HS-27A (cell line): ENCODE results near the gene OR52I1.

Experiments used
- DNase-seq: peaks from one replicate; pipeline ENCODE4 v3.0.0-alpha.2; 2012; ENCODE audit warnings: low read depth, missing footprints

Gene OR52I1, protein sequence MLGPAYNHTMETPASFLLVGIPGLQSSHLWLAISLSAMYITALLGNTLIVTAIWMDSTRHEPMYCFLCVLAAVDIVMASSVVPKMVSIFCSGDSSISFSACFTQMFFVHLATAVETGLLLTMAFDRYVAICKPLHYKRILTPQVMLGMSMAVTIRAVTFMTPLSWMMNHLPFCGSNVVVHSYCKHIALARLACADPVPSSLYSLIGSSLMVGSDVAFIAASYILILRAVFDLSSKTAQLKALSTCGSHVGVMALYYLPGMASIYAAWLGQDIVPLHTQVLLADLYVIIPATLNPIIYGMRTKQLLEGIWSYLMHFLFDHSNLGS

DNA sequence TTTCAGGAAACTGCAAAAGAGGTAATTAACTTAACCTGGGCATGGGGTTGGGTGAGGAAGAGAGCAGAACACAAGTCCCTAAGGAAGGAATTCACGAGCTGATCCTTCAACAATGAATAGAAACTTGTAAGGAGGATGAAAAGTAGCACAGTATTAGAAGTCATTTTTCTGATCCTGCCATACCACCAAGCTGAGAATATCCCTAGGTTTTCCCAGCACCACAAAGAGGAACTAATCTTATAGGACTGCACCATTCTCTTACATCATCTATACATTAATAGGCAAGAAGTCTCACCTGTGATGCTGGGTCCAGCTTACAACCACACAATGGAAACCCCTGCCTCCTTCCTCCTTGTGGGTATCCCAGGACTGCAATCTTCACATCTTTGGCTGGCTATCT is at the start of gene OR52I1:
TSS of gene OR52I1 (plus strand) at position 301 of the 400 bp plus-strand sequence. CDS start at position 301, 0 bp downstream.
- no peak for DNase-seq

DNA sequence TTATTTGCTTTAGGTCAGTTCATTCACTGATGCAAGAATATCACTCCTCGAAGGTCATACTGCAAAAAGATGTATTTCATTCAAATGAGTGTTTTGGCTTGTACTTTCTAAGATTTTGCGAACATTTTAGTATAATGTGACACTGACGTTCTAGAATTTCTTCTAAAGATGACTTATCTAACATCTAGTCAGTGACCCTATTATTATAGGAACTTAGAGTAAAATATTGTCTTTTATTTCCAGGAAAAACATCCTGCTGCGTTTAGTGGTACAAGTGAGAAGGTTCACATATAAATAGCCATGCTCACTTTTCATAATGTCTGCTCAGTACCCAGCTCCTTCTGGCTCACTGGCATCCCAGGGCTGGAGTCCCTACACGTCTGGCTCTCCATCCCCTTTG is 48.9 kb upstream of the OR52I1 start, which contains the start of gene OR52M1:
TSS of gene OR52M1 (plus strand) at position 301 of the 400 bp plus-strand sequence. CDS start at position 301, 0 bp downstream.
- DNase-seq = no peak

DNA sequence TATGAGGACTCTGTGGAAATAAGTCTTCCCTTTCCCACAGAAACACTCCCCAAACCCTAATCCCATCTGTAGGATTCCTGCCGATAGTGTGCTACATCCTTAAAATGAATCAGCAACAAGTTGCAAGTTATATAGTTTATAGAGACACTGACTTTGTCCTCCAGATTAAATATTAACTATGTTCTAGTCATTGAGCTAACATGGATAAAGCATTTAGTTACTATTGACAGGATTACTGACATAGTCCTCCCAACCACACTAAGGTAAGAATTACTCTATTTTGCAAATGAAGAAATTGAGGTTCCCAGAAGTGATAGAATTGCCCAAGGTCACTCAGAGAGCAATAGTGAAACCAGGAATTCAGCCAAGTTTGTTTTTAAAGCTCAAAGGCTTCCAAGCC is 47.0 kb upstream of the OR52I1 start:
- no peak for DNase-seq

DNA sequence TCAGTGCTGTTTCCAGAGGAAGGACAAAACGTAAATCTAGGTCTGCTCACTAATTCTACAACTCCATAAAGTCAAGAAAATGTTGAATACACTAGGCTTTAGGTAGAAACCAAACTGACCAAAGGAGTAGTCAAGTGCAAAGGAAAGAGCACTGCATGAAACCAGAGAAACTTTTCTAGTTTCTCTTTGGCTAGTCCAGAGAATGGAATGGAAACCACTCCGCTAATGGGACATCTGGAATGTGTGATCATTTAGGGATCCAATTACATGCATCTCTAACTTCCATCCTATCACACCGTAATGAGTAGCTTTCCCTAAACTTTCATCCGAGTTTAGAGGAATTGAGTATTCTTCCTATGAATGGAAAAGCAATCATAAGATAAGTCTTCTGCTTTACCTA is 46.4 kb upstream of the OR52I1 start:
- no peak for DNase-seq

GRCh38 chr11:4551346-4551979 is 42.4 kb upstream of the OR52I1 start:
- no peak for DNase-seq

DNA sequence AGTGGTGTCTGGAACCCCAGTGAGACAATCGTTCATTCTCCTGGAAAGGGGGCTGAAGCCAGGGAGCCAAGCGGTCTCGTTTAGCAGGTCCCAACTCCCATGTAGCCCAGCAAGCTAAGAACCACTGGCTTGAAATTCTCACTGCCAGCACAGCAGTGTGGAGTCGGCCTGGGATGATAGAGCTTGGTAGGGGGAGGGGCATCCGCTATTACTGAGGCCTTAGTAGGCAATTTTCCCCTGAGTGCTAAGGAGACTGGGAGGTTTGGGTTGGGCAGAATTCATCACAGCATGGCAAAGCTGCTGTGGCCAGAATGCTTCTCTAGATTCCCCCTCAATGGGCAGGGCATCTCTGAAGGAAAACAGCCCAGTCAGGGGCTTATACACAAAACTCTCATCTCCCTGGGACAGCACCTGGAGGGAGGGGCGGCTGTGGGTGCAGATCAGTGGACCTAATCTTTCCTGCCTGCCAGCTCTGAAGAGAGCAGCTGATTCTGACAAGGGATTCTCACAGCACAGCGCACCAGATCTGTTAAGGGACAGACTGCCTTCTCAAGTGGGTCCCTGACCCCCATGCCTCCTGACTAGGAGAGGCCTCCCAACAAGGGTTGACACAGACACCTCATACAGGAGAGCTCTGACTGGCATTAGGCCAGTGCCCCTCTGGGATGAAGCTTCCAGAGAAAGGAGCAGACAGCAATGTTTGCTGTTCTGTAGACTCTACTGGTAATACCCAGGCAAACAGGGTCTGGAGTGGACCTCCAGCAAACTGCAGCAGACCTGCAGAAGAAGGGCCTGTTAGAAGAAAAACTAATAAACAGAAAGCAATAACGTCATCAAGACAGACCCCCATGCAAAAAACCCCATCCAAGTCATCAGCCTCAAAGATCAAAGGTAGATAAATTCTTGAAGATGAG is 34.1 kb upstream of the OR52I1 start:
- no peak for DNase-seq

DNA sequence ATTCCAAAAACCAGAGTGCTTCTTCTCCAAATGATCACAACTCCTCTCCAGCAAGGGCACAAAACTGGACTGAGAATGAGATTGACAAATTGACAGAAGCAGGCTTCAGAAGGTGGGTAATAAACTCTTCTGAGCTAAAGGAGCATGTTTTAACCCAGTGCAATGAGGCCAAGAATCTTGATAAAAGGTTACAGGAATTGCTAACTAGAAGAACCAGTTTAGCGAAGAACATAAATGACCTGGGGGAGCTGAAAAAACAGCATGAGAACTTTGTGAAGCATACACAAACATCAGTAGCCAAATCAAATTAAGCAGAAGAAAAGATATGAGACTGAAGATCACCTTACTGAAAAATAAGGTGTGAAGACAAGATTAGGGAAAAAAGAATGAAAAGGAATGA is 33.4 kb upstream of the OR52I1 start:
- no peak for DNase-seq

DNA sequence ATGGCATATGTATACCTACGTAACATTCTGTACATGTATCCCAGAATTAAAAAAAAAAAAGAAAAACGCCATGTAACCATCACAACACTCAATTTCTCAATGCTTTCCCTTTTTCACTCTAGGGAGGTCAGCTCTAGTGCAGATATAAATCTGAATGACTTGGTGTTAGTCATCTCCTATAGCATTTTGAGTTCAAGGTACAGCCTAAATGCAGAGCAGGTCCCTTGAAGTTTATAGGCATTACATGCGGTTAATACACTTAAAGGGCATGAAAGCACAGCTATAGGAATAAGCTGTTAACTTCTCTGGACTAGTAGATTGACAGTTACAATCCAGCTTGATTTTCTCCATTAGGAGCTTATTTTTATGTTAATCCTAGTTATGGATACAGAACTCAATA is 28.5 kb upstream of the OR52I1 start:
- DNase-seq = no peak

- no peak for DNase-seq
These were observed 24.8 kb upstream of the OR52I1 start for GRCh38 chr11:4569075-4569474.

- DNase-seq = no peak
These were observed 17.0 kb upstream of the OR52I1 start for GRCh38 chr11:4576880-4577279.

DNA sequence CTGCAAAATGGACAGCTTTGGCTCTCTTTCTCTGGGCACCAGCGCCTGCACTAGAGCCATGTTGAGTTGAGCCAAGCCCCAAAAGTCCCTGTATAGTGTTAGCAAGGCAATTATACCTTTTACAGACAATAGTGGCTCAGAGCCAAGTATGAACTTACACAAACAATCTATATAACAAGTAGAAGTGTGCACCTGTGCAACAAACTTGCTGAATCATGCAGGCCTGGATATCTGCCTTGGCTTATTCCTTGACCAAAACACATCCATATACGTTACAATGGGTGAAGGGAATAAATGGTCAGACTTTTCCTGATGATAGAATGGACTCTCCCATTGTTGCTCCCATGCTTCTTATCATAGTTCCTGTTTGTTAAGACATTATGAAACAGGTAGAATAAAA is 16.1 kb upstream of the OR52I1 start:
- no peak for DNase-seq

GRCh38 chr11:4578624-4579023 is 15.2 kb upstream of the OR52I1 start:
- DNase-seq = no peak

DNA sequence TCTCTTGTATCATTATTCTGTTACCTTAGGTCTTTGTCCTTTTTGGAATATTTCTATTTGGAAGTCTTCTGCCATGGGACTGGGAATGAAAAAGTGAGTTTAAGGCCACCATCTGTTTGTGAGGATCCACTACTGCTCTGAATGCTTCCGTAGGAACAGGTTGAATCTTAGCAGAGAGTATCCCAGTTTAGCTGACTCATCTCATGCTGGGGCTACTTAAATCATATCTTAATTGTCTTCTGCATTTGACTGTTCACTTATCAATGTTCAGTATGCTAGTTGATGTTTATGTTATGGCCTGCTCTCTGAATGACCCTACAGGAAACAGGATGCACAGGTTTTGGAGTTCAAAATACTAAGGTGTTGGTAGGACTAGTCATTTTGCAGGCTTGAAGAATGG is 13.7 kb upstream of the OR52I1 start:
- no peak for DNase-seq

- no peak for DNase-seq
These were observed 12.4 kb upstream of the OR52I1 start, which contains the start of gene OR52I2 for GRCh38 chr11:4581443-4581842. Gene OR52I2, plus strand, starts transcription at chr11:4581743.

DNA sequence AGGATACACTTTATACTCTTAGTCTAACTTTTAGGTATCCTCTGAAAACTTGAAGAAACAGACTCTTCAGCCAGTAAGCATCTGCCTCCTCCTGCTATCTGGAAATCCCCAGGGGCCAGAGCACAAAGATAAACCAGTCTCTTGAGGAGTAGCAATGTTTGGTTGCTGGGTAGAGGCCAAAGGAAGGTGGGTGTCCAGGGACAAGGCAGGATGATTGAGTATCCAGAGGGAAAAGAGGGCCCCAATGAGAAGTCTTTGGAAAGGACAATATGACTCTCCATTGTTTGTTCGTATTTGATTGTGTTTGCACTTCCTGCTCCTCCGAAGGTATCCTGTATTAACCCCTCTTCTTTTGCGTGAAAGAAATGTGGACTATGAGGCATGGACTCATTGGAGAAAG is 4.8 kb upstream of the OR52I1 start:
- no peak for DNase-seq

DNA sequence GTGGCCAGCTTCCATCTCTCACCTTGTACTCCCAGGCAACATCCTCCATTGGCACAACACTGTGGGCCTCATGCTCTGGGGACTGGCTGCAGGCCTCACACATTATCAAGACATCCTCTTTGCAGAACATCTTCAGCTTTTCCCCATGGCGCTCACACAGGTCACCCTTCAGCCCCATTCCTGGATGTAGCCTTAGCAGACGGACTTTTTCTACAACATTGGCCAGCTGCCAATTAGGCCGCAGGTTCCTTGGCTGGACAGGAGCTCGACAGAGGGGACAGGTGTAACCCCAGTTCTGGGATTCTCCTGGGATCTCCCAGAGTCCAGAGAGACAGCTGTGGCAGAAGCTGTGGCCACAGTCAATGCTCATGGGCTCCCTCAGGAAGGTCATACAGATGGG is 11.2 kb downstream of the OR52I1 start:
- DNase-seq = no peak

- no peak for DNase-seq
These were observed 12.6 kb downstream of the OR52I1 start for GRCh38 chr11:4606231-4607015.

DNA sequence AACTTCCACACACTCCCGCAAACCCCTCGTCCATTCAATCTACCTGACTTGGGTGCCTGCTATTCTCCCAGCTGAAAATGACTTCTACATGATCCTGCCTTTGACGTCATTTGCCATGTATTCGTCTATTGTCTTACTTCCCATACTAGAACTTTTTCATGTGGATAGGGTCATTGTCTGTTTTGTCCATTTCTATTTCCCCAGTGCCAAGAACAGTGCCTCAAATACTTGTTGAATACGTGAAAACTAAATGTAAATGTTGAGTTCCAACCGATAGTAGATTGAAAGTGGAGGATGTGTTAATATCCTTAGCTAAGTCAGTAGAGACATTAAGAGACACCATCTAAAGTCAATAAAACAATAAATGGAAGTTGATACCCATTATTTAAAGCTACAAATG is 13.3 kb downstream of the OR52I1 start:
- no peak for DNase-seq

GRCh38 chr11:4607781-4608666 is 14.2 kb downstream of the OR52I1 start, which contains the start of gene TRIM68:
Gene TRIM68, minus strand, starts transcription at chr11:4608231. Its CDS starts 2,727 bp downstream, at chr11:4605504.
- DNase-seq = peak; percentile 83

DNA sequence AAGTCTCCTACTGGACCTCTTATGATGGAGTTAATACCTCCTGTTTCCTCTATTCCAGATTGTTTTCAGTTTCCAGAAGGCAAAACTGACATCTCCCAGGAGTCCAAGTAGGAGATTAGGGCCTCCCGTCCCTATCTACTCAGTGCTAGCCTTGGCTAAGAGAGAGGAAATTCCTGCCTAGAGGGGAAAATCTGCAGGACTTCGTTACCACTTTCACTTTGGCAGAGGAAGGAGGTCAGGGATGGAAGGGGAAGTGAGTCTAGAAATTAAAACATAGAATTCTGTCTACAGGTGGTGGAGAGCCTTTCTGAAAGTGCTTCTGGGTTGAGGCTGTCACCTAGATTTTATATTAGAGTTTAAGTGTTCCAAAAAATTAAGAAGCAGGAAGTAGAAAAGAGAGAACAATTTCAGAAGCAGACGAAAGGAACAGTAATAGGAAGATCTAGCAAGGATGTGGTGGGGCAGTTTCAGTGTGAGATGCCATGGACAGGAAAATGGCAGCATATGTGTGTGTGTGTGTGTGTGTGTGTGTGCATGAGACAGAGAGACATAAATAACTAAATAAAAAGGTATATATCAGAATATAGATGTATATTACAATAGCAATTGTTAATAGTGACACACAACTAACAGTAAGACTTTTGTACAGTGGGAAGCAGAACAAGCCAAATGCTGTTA is 16.6 kb downstream of the OR52I1 start:
- DNase-seq = no peak
